ENCODE measurements around the gene SLC38A5. TPM values are rescaled to one million over a fixed set of nuclear protein-coding genes. Genes with fewer than 3 reads are reported as not detected.
A peak's percentile ranks its signal among the peaks of the same experiment; 100 is the strongest.

The SLC38A5 gene
- total RNA-seq, 1 donor from 2014 or later, result 21.5 TPM

DNA sequence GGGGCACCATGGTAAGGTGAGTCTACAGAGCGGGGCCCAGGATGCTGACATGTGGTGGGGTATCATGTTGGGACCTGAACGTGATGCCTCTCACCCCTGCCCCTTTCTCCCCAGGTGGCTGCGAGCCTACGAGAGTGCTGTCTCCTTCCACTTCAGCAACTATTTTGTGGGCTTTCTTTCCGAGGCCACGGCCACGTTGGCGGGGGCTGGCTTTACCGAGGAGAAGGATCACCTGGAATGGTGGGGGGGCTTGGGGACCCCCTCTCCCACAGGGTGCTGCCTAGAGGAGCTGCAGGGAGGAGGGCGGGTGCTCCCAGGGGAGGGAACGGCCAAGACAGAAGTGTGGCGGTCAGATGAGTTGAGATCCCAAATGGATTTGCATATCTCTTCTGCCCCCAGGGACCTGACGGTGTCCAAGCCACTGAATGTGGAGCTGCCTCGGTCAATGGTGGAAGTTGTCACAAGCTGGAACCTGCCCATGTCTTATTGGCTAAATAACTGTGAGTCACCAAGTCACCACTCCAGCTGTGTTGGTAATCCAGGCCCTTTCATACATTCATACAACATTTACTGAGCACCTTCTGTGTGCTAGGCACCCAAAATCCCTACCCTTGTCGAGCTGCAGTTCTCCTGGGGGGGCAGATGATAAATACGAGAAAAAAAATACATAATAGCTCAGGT lies 44.2 kb upstream of the SLC38A5 start:
- intact Hi-C loops (cut with DNase I), result no loop called here
- Histone ChIP-seq H3K27me3 (no peaks in the 10 kb centered on the region), H3K4me1 (no peaks in the 10 kb centered on the region), H3K27ac (no peak overlapping the region), H3K9me3 (no peaks in the 10 kb centered on the region), H3K36me3 (no peaks in the 10 kb centered on the region), H3K4me3 (no peak overlapping the region)
- ATAC-seq, result no peak
- DNase-seq, result no peak
- TF ChIP-seq, protein P1, sequence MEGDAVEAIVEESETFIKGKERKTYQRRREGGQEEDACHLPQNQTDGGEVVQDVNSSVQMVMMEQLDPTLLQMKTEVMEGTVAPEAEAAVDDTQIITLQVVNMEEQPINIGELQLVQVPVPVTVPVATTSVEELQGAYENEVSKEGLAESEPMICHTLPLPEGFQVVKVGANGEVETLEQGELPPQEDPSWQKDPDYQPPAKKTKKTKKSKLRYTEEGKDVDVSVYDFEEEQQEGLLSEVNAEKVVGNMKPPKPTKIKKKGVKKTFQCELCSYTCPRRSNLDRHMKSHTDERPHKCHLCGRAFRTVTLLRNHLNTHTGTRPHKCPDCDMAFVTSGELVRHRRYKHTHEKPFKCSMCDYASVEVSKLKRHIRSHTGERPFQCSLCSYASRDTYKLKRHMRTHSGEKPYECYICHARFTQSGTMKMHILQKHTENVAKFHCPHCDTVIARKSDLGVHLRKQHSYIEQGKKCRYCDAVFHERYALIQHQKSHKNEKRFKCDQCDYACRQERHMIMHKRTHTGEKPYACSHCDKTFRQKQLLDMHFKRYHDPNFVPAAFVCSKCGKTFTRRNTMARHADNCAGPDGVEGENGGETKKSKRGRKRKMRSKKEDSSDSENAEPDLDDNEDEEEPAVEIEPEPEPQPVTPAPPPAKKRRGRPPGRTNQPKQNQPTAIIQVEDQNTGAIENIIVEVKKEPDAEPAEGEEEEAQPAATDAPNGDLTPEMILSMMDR (IDR thresholded peaks at IDR 0.05), result no peak

DNA sequence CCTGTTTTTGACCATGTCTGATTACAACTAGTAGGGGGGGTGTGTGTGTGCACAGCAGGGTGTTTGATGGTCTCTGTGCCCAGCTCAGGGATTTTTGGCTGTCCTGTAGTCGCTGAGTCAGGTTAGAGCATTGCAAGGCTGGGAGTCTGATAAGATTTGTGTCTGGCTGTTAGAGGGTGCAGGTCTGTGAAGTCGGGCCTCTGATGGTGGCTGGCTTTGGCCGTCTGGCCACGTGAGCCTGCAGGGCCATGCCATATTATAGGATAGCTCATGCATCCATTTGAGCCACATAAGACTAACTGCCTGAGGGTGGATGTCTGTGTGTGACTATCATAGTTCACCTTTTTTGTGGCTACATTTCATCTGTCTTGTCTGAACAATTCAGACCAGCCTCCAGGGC lies 43.6 kb upstream of the SLC38A5 start:
- H3K27ac ChIP-seq, result no peak overlapping the region
- H3K27me3 ChIP-seq, result no peaks in the 10 kb centered on the region
- no peaks in the 10 kb centered on the region for H3K36me3 ChIP-seq
- intact Hi-C loops (cut with DNase I), result no loop called here
- H3K4me1 ChIP-seq, result no peaks in the 10 kb centered on the region
- ATAC-seq, result no peak
- TF ChIP-seq, protein P1 (IDR thresholded peaks at IDR 0.05), result no peak
- DNase-seq, result no peak
- H3K9me3 ChIP-seq, result no peaks in the 10 kb centered on the region
- no peak overlapping the region for H3K4me3 ChIP-seq

DNA sequence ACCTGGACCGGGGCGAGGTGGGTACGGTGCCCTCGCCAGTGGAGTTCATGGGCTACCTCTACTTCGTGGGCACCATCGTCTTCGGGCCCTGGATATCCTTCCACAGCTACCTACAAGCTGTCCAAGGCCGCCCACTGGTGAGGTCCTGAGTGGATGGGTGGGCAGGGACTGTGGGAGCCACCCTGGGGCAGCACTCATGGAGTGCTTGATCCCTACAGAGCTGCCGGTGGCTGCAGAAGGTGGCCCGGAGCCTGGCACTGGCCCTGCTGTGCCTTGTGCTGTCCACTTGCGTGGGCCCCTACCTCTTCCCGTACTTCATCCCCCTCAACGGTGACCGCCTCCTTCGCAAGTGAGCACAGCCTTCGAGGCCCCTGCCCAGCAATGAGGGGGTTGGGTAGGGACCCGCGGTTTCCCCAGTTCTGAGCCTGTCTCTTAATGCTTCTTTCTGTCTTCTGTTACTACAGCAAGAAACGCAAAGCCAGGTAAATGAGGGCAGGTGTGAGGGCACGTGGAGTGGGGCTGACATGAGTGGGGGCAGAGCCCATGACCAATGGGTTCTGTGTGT lies 42.4 kb upstream of the SLC38A5 start:
- Histone ChIP-seq H3K4me3 (no peak overlapping the region), H3K4me1 (no peaks in the 10 kb centered on the region), H3K9me3 (no peaks in the 10 kb centered on the region), H3K27ac (no peak overlapping the region), H3K27me3 (no peaks in the 10 kb centered on the region), H3K36me3 (no peaks in the 10 kb centered on the region)
- ATAC-seq, result no peak
- intact Hi-C loops (cut with DNase I), result no loop called here
- TF ChIP-seq, protein P1 (IDR thresholded peaks at IDR 0.05), result no peak
- no peak for DNase-seq

DNA sequence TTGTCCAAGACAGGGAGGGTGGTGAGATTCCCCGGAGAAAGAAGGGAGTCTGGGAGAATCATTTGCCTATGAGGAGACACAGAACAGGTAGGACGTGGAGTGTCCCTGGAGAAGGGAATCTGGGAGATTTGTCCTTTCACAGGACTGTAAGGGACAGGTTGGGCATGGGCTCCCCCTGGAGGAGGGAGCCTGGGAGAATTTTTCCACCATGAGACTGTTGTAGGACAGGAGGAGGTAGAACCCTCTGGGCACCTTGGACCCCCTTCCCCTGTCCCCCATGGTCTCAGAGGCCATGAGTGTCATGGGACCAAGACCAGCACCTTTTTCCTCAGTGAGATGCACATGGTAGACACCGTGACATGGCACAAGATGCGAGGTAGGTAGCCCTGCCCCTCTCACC lies 41.5 kb upstream of the SLC38A5 start:
- ATAC-seq (no peak), DNase-seq (no peak)
- Histone ChIP-seq H3K9me3 (no peaks in the 10 kb centered on the region), H3K4me1 (no peaks in the 10 kb centered on the region), H3K27me3 (no peaks in the 10 kb centered on the region), H3K36me3 (no peaks in the 10 kb centered on the region), H3K4me3 (no peak overlapping the region), H3K27ac (no peak overlapping the region)
- TF ChIP-seq, protein P1 (IDR thresholded peaks at IDR 0.05), result no peak
- intact Hi-C loops (cut with DNase I), result no loop called here

DNA sequence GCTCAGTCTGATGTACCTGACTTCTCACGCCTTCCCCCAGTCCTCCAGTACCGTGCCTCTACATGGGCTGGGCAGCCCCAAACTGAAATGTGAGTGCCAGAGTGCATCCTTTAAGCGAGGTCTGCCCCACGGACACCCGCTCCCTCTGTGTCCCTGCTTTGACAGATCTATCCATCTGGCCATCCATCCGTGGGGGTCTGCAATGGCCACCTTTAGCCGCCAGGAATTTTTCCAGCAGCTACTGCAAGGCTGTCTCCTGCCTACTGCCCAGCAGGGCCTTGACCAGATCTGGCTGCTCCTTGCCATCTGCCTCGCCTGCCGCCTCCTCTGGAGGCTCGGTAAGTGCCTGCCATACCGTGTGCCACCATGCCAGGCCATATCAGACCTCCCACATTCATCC lies 39.6 kb upstream of the SLC38A5 start:
- DNase-seq (no peak), ATAC-seq (no peak)
- no peaks in the 10 kb centered on the region for H3K9me3 ChIP-seq
- no peaks in the 10 kb centered on the region for H3K27me3 ChIP-seq
- no peaks in the 10 kb centered on the region for H3K4me1 ChIP-seq
- H3K27ac ChIP-seq, result no peak overlapping the region
- peak overlapping the region; percentile 64 for H3K4me3 ChIP-seq
- TF ChIP-seq, protein P1 (IDR thresholded peaks at IDR 0.05), result no peak
- intact Hi-C loops (cut with DNase I), result no loop called here
- no peaks in the 10 kb centered on the region for H3K36me3 ChIP-seq

All from upper lobe of right lung (tissue), 1 donor.